HG03103 (cell line): Measurements from ENCODE around the gene FOSB.
A peak's percentile ranks its signal among the peaks of the same experiment; 100 is the strongest.

ENCODE experiments used
- ATAC-seq: cut with Tn5 transposase; IDR thresholded peaks from one replicate; pipeline ENCODE4 v1.9.1; 2021; ENCODE audit warnings: low read depth; ENCODE audit not compliant: unreplicated experiment

FOSB gene

GRCh38 chr19:45440873-45441654, 26.7 kb upstream of the FOSB start:
- ATAC-seq: no peak

GRCh38 chr19:45442408-45442777, 25.4 kb upstream of the FOSB start:
- no peak for ATAC-seq

- no peak for ATAC-seq
Observed at GRCh38 chr19:45442778-45443461, 24.9 kb upstream of the FOSB start.

GRCh38 chr19:45443462-45444317, 24.1 kb upstream of the FOSB start:
- ATAC-seq: no peak

GRCh38 chr19:45444318-45445041, 23.3 kb upstream of the FOSB start:
- ATAC-seq: peak; percentile 47

- no peak for ATAC-seq
Observed at GRCh38 chr19:45445139-45445538, 22.7 kb upstream of the FOSB start.

- no peak for ATAC-seq
Observed at GRCh38 chr19:45446295-45446694, 21.5 kb upstream of the FOSB start.

- no peak for ATAC-seq
Observed at GRCh38 chr19:45446944-45447343, 20.9 kb upstream of the FOSB start.

GRCh38 chr19:45448425-45448756, 19.4 kb upstream of the FOSB start:
- no peak for ATAC-seq

GRCh38 chr19:45448887-45449299, 18.9 kb upstream of the FOSB start:
- no peak for ATAC-seq

- ATAC-seq: no peak
Observed at GRCh38 chr19:45450012-45450333, 17.8 kb upstream of the FOSB start.

GRCh38 chr19:45451131-45451849, 16.5 kb upstream of the FOSB start:
- ATAC-seq: no peak

GRCh38 chr19:45451850-45452387, 15.9 kb upstream of the FOSB start:
- no peak for ATAC-seq

- ATAC-seq: peak; percentile 29
Observed at GRCh38 chr19:45455707-45456499, 11.9 kb upstream of the FOSB start.

- ATAC-seq: no peak
Observed at GRCh38 chr19:45456500-45456815, 11.3 kb upstream of the FOSB start.

GRCh38 chr19:45457776-45458175, 10.0 kb upstream of the FOSB start:
- no peak for ATAC-seq

GRCh38 chr19:45460807-45461347, 6.9 kb upstream of the FOSB start:
- no peak for ATAC-seq

- ATAC-seq: no peak
Observed at GRCh38 chr19:45462174-45462573, 5.6 kb upstream of the FOSB start.

- no peak for ATAC-seq
Observed at GRCh38 chr19:45463241-45463640, 4.6 kb upstream of the FOSB start.
